Measurements from ENCODE around the gene CHURC1. TPM values are rescaled to one million over a fixed set of nuclear protein-coding genes. Genes with fewer than 3 reads are reported as not detected.

Gene CHURC1
- total and polyA plus RNA-seq, 2 of the 4 experiments (the other 2 are of a cell fraction): 38.0 to 69.5 TPM

- no peak overlapping the region for H4K8ac ChIP-seq (ENCODE audit: low read depth in 2 of 2, low read length in 2 of 2)
- no peak overlapping the region for H2AFZ ChIP-seq (replicated peaks; ENCODE audit: low read length, poor library complexity)
- H3K27ac ChIP-seq (ENCODE audit: insufficient read depth, low read length): no peak overlapping the region
- H2BK20ac ChIP-seq (ENCODE audit: low read depth, low read length): no peak overlapping the region
- H4K91ac ChIP-seq (ENCODE audit: insufficient read depth, low read depth, low read length): no peak overlapping the region
- H2AK5ac ChIP-seq (ENCODE audit: low read depth, low read length): no peak overlapping the region
- no peak overlapping the region for H3K18ac ChIP-seq (ENCODE audit: low read depth, low read length)
- ChIA-PET POLR2A (ENCODE audit: unreplicated experiment) (no interaction called here), CTCF (no interaction called here)
- H3K79me1 ChIP-seq (ENCODE audit: low read depth in 1 of 2, low read length in 2 of 2): peaks cover 14 to 15% of the 10 kb centered on the region in 2 experiments
- no peak overlapping the region; the same call in 1 of the 2 replicates for H3K56ac ChIP-seq (ENCODE audit: extremely low read depth, insufficient read depth, low read length)
- H3K27me3 ChIP-seq (ENCODE audit: control insufficient read depth, insufficient read depth, low read length): no peaks in the 10 kb centered on the region
- in situ Hi-C loops (cut with MboI; ENCODE audit: low sequenced_read_pairs): no loop called here
- H4K20me1 ChIP-seq (ENCODE audit: insufficient read depth, low read length): no peaks in the 10 kb centered on the region; the same call in 1 of the 2 replicates
- no peak overlapping the region for H4K5ac ChIP-seq (ENCODE audit: low read depth, low read length)
- no peak overlapping the region for H3K23ac ChIP-seq (ENCODE audit: low read depth, low read length)
- ATAC-seq (ENCODE audit: low read depth): no peak
- H2AK9ac ChIP-seq (replicated peaks; ENCODE audit: low read depth, low read length, poor library complexity): no peak overlapping the region
- no peaks in the 10 kb centered on the region; the same call in 1 of the 2 replicates for H3K4me1 ChIP-seq (ENCODE audit: control insufficient read depth, insufficient read depth, low read length)
- no peak overlapping the region for H3K4me3 ChIP-seq (ENCODE audit: insufficient read depth, low read depth, low read length)
- H2BK120ac ChIP-seq (ENCODE audit: low read depth, low read length): no peak overlapping the region
- no peak overlapping the region for H2BK5ac ChIP-seq (ENCODE audit: low read depth, low read length, poor library complexity, severe bottlenecking)
- H3K9ac ChIP-seq (ENCODE audit: low read depth, low read length): no peak overlapping the region
- dilution Hi-C loops (cut with HindIII; ENCODE audit: low sequenced_read_pairs, unreplicated experiment): no loop called here
- no peak for DNase-seq
- no peak overlapping the region for H2BK15ac ChIP-seq (ENCODE audit: low read depth, low read length)
- no peaks in the 10 kb centered on the region for H3K9me3 ChIP-seq (ENCODE audit: control insufficient read depth, insufficient read depth, low read length)
- BruUV-seq (replicated peaks): no TSS peak
- TF ChIP-seq ELK1 (IDR thresholded peaks at IDR 0.05; ENCODE audit: borderline replicate concordance, low read depth, low read length) (no peak), FOS (IDR thresholded peaks at IDR 0.05; ENCODE audit: low read depth, low read length) (no peak), MAZ (IDR thresholded peaks at IDR 0.05; ENCODE audit: borderline replicate concordance, low read depth, low read length) (no peak), POLR2A (IDR thresholded peaks at IDR 0.05; ENCODE audit: low read depth, low read length) (no peak), CEBPB (IDR thresholded peaks at IDR 0.05; ENCODE audit: low read depth, low read length) (no peak), CTCF (conservative IDR thresholded peaks at IDR 0.05; ENCODE audit: low read depth, low read length) (no peak), RAD21 (IDR thresholded peaks at IDR 0.05; ENCODE audit: low read length) (no peak)
- H3K9me1 ChIP-seq (ENCODE audit: insufficient read depth, low read length): no peaks in the 10 kb centered on the region; the same call in 1 of the 2 replicates
- H3K4me2 ChIP-seq (ENCODE audit: low read depth, low read length): no peak overlapping the region
- intact Hi-C loops (cut with micrococcal nuclease): no loop called here
- WGBS, 2 experiments (ENCODE audit: extremely low coverage in 2 of 2, insufficient read length in 1 of 2): no CpG with 5 or more reads among the region's 2 CpGs
- peaks cover 9% of the 10 kb centered on the region for H3K36me3 ChIP-seq (ENCODE audit: control insufficient read depth, insufficient read depth, low read length)
- no peak overlapping the region for H3K14ac ChIP-seq (replicated peaks; ENCODE audit: low read depth, low read length)
- no peak overlapping the region for H3K4ac ChIP-seq (ENCODE audit: low read depth, low read length)
Observed at GRCh38 chr14:64931123-64931522, 16.9 kb downstream of the CHURC1 start.
